ENCODE measurements around the gene KIAA0232. TPM values are rescaled to one million over a fixed set of nuclear protein-coding genes. Genes with fewer than 3 reads are reported as not detected.
"Not testable (repeated sequence)": the region's sequence is repeated elsewhere in the genome, so short reads cannot be mapped to it uniquely, and the experiment has no call there.

The KIAA0232 gene
- total and polyA plus RNA-seq, 2 of the 8 experiments (the other 6 are each of a cell fraction or from before 2014, with no cell fraction given) = 5.6 to 23.3 TPM

DNA sequence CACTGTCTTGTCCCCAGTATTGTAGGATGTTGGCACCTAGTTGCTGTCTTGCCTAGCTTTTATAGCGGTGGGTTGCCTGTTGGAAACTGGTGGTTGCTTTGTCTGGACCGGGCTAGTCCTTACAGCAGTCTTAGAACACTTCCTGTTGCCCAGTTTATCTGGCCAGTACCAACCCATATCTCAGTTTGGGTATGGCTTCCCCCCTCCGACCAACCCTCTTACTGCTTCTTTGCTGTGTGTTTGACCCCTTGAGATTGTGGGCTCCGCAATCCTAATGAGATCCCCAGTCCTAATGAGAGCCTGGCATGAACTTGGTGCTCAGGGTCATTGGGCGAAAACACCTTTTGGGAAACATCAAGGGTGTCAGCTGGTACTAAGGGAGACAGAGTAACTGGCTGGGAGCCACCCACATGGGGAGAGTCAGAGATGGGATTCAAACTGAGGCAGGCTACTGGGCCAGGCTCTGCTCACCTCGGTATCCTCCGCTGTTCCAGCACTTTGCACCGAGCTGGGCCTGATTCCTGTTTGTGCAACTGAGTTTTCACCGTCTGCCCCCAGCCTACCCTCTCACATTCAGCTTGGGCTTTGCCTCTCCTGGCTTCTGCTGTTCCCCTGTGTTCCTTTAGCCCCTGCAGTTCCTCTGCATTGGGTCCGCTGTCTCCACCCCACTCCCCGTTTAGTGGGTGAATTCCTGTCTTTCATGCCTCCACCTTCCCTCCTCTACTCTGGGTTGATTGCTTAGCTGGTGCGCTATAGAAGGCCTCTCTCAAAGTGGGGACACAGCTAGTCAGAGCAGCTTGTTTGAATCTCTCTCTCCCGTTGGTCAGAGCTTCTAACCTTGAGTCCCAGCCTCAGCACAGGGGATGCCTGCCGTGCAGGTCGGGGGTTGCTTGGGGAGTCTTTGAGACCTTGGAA, 128.7 kb downstream of the KIAA0232 start (continued):
- TF ChIP-seq RFX5 (IDR thresholded peaks at IDR 0.05; ENCODE audit: borderline replicate concordance, low read depth, low read length) = no peak
- no peak for TF ChIP-seq FOSL1 (IDR thresholded peaks at IDR 0.05; ENCODE audit: insufficient read depth, low read depth, low read length)
- no peak for TF ChIP-seq RBBP5 (IDR thresholded peaks at IDR 0.05; ENCODE audit: borderline replicate concordance, low read depth, low read length)

GRCh38 chr4:6911917-6912316, 129.4 kb downstream of the KIAA0232 start:
- not testable (repeated sequence) for H2BK20ac ChIP-seq (ENCODE audit: low read length); DNase-seq (ENCODE audit: low read depth in 1 of 2, low spot score in 2 of 2); H2AK5ac ChIP-seq (ENCODE audit: low read depth, low read length); H2BK12ac ChIP-seq (ENCODE audit: low read depth, low read length); H3K56ac ChIP-seq (replicated peaks; ENCODE audit: insufficient read length, low read depth, low read length); H3K4me3 ChIP-seq (ENCODE audit: extremely low read depth in 1 of 4, insufficient read depth in 2 of 4, low read depth in 3 of 4, low read length in 4 of 4); H2BK5ac ChIP-seq (ENCODE audit: low read depth, low read length); H3K9me3 ChIP-seq (ENCODE audit: insufficient read depth in 2 of 2, low read depth in 1 of 2, low read length in 1 of 2); H2BK15ac ChIP-seq (ENCODE audit: low read length); H4K8ac ChIP-seq (ENCODE audit: extremely low read depth, insufficient read depth, low read length); H3K36me3 ChIP-seq (ENCODE audit: control insufficient read depth in 2 of 4, insufficient read depth in 4 of 4, low read length in 3 of 4); H3K9ac ChIP-seq (replicated peaks in 1 of 4; ENCODE audit: extremely low read depth in 1 of 4, low read depth in 3 of 4, low read length in 3 of 4); H2AFZ ChIP-seq (ENCODE audit: low read length); H4K5ac ChIP-seq (ENCODE audit: insufficient read length, low read depth, low read length); H3K23ac ChIP-seq (ENCODE audit: insufficient read length); H2BK120ac ChIP-seq (replicated peaks; ENCODE audit: low read depth, low read length); H3K14ac ChIP-seq (ENCODE audit: insufficient read length); FAIRE-seq; H3K27ac ChIP-seq (ENCODE audit: low read depth, low read length); H4K91ac ChIP-seq (replicated peaks; ENCODE audit: insufficient read length, low read length); H3K4ac ChIP-seq (replicated peaks; ENCODE audit: insufficient read length, low read depth, low read length); H3K18ac ChIP-seq (ENCODE audit: extremely low read depth, low read length); H3K4me2 ChIP-seq (ENCODE audit: insufficient read depth in 1 of 2, low read depth in 2 of 2, low read length in 2 of 2)
- ChIA-PET CTCF (ENCODE audit: partially characterized antibody) (interaction anchor here (0.7 to 9.7 kb wide), 16 partner anchors 8 to 158 kb away, joined by 3 to 56 read pairs (median 5); no protein-coding TSS in a partner anchor), POLR2A (ENCODE audit: partially characterized antibody) (interaction anchor here (1.1 to 2.6 kb wide), 2 partner anchors 14 to 75 kb away, joined by 3 to 9 read pairs; no protein-coding TSS in a partner anchor)
- peaks cover 14 to 22% of the 10 kb centered on the region in 2 experiments for H4K20me1 ChIP-seq (replicated peaks in 1 of 2; ENCODE audit: control insufficient read depth in 1 of 2, insufficient read depth in 2 of 2, low read length in 2 of 2)
- peaks cover 11% of the 10 kb centered on the region for H3K23me2 ChIP-seq (ENCODE audit: low read depth, low read length)
- peaks cover 0 to 13% (median 5%) of the 10 kb centered on the region in 4 experiments; a peak in 4 of 7 replicates for H3K27me3 ChIP-seq (replicated peaks in 1 of 4; ENCODE audit: control insufficient read depth in 3 of 4, extremely low read depth in 1 of 4, insufficient read depth in 3 of 4, low read length in 3 of 4)
- peaks cover 0 to 50% of the 10 kb centered on the region in 2 experiments; a peak in 2 of 4 replicates for H3K79me2 ChIP-seq (ENCODE audit: control insufficient read depth in 1 of 2, insufficient read depth in 2 of 2, low read length in 2 of 2)
- H3K4me1 ChIP-seq (replicated peaks in 1 of 4; ENCODE audit: control insufficient read depth in 3 of 4, insufficient read depth in 4 of 4, low read length in 3 of 4) = peaks cover 3 to 30% (median 11%) of the 10 kb centered on the region in 4 experiments
- WGBS, 2 experiments (ENCODE audit: extremely low coverage in 1 of 2, insufficient coverage in 1 of 2, insufficient read length in 1 of 2, insufficient replicate concordance in 2 of 2, low coverage in 1 of 2, low lambda C conversion rate in 2 of 2, missing lambda C conversion rate in 1 of 2) = 83% methylated on average over 10 of the region's 10 CpGs; no CpG with 5 or more reads in 1 of the 2 experiments
- peaks cover 14% of the 10 kb centered on the region for H3K79me1 ChIP-seq (ENCODE audit: low read depth, low read length)

Measured in H1 (cell line).